OCI-LY3 (cell line): ENCODE data around the gene CREBBP.

Experiments used
- EZH2phosphoT487 ChIP-seq: fragments of 200-600 bp; shearing (Covaris generic); IDR thresholded peaks from 2 replicates; pipeline ENCODE4 v1.6.1; 2018; ENCODE audit warnings: antibody characterized with exemption, mixed run types, low read depth
- TF ChIP-seq, protein P1 (sequence below): fragments of 200-600, 300-600 bp; sonication (generic); IDR thresholded peaks from 2 replicates; pipeline ENCODE4 v1.5.1; 2014; ENCODE audit warnings: antibody characterized with exemption, low read length, low read depth

DNA sequence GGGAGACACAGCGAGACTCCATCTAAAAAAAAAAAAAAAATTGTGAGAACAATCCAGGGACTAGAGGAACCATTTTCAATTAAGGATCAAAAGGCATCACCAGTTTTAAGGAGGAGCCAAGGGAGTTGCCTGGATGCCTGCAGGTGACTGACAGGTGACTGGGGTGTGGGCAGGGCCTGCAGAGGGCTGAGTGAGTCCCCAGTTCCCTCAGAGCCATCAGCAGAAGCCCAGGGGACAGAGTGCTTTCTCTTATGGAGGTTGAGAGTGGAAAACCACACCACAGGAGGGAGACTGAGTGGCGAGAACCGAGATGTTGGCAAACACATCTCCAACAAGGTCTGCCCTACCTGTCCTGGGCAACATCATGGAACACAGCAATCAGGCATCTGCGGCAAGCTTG lies 27.1 kb upstream of the CREBBP start:
- TF ChIP-seq, protein P1, sequence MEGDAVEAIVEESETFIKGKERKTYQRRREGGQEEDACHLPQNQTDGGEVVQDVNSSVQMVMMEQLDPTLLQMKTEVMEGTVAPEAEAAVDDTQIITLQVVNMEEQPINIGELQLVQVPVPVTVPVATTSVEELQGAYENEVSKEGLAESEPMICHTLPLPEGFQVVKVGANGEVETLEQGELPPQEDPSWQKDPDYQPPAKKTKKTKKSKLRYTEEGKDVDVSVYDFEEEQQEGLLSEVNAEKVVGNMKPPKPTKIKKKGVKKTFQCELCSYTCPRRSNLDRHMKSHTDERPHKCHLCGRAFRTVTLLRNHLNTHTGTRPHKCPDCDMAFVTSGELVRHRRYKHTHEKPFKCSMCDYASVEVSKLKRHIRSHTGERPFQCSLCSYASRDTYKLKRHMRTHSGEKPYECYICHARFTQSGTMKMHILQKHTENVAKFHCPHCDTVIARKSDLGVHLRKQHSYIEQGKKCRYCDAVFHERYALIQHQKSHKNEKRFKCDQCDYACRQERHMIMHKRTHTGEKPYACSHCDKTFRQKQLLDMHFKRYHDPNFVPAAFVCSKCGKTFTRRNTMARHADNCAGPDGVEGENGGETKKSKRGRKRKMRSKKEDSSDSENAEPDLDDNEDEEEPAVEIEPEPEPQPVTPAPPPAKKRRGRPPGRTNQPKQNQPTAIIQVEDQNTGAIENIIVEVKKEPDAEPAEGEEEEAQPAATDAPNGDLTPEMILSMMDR, result no peak
- TF ChIP-seq EZH2phosphoT487, result no peak
